Activated naive CD8-positive, alpha-beta T cell treated with anti-CD3 and anti-CD28 coated beads, Interleukin-2, amount 50 U/mL, for 16 hours (primary cell): ENCODE measurements around the gene KCNV2.

Source experiments
- DNase-seq: peaks from one replicate; pipeline ENCODE4 v3.0.0-alpha.2; 2020; ENCODE audit warnings: low read depth, low spot score

The KCNV2 gene

GRCh38 chr9:2720179-2720654 lies 2.9 kb downstream of the KCNV2 start:
- DNase-seq = no peak

- DNase-seq = no peak
Observed at GRCh38 chr9:2722715-2723114, 5.4 kb downstream of the KCNV2 start.

- DNase-seq = no peak
Observed at GRCh38 chr9:2723376-2724065, 6.2 kb downstream of the KCNV2 start.

GRCh38 chr9:2725126-2725525 lies 7.8 kb downstream of the KCNV2 start:
- DNase-seq = no peak

- DNase-seq = no peak
Observed at GRCh38 chr9:2725898-2726649, 8.8 kb downstream of the KCNV2 start.

- DNase-seq = no peak
Observed at GRCh38 chr9:2726650-2727340, 9.5 kb downstream of the KCNV2 start.

GRCh38 chr9:2727374-2727773 lies 10.1 kb downstream of the KCNV2 start:
- DNase-seq = no peak

- DNase-seq = no peak
Observed at GRCh38 chr9:2727966-2728613, 10.8 kb downstream of the KCNV2 start.

- no peak for DNase-seq
Observed at GRCh38 chr9:2729003-2729402, 11.7 kb downstream of the KCNV2 start.

GRCh38 chr9:2729721-2730120 lies 12.4 kb downstream of the KCNV2 start:
- DNase-seq = no peak

GRCh38 chr9:2730971-2731370 lies 13.7 kb downstream of the KCNV2 start:
- DNase-seq = no peak

- no peak for DNase-seq
Observed at GRCh38 chr9:2732492-2732891, 15.2 kb downstream of the KCNV2 start.

- DNase-seq = no peak
Observed at GRCh38 chr9:2740616-2741015, 23.3 kb downstream of the KCNV2 start.

GRCh38 chr9:2741441-2742158 lies 24.3 kb downstream of the KCNV2 start:
- DNase-seq = no peak

GRCh38 chr9:2742214-2742613 lies 24.9 kb downstream of the KCNV2 start:
- DNase-seq = no peak

- no peak for DNase-seq
Observed at GRCh38 chr9:2743937-2744529, 26.7 kb downstream of the KCNV2 start.

- DNase-seq = no peak
Observed at GRCh38 chr9:2745560-2746380, 28.5 kb downstream of the KCNV2 start.

GRCh38 chr9:2749485-2749884 lies 32.2 kb downstream of the KCNV2 start:
- DNase-seq = no peak

GRCh38 chr9:2755285-2755684 lies 38.0 kb downstream of the KCNV2 start:
- no peak for DNase-seq
